ENCODE measurements around the gene FUT7. TPM values are rescaled to one million over a fixed set of nuclear protein-coding genes. Genes with fewer than 3 reads are reported as not detected.

Gene FUT7
- total RNA-seq, 2 experiments from 2014 or later = 0.39 to 0.62 TPM

GRCh38 chr9:136991993-136992818 lies 39.7 kb downstream of the FUT7 start, which contains the start of gene PAXX:
PAXX (plus strand) TSS chr9:136992422; CDS start chr9:136992444, 22 bp downstream.
- Mint-ChIP-seq H3K9me3 (no peaks in the 10 kb centered on the region), H3K36me3 (peaks cover 2% of the 10 kb centered on the region), H3K27me3 (peaks cover 22% of the 10 kb centered on the region), H3K4me1 (peaks cover 17% of the 10 kb centered on the region), H3K4me3 (peak within 1 kb of the TSS; percentile 85), H3K27ac (peak within 1 kb of the TSS; percentile 82)
- POLR2A ChIA-PET = interaction anchor here (0.7 to 2.2 kb wide), 20 partner anchors 8 to 249 kb away, joined by 3 to 19 read pairs (median 6); partner anchors contain the start of genes AJM1, FBXW5, FUT7 and LCNL1
- peak; percentile 81 for ATAC-seq (ENCODE audit: low read depth)
- peak; percentile 99 for DNase-seq

DNA sequence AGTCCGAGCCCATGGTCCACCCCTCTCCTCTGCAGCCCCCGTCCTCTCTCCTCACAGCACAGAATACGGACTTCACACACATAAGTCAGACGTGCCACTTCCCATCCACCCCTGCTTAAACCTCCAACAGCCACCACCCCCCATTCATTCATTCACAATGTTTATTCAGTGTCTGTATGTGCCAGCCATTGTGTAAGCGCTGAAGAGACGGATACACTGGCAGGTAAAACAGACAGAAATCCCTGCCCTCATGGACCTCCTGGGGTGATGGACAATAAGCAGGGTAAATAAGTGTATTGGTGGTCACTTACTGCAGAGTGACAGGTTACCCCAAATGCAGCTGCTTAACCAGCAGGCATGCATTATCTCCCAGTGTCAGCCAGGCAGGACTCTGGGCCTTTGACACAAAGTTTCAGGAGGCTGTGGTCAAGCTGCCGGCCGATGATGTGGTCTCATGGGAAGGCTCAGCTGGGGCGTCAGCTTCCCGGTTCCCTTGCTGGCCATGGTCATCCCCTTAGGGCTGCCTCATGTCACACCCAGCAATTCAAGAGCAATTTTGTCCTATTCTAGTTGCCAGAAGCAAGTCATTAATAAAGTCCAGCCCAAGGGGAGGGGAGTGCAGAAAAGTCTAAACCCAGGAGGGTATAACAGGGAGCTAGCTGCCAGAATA lies 41.5 kb downstream of the FUT7 start:
- POLR2A ChIA-PET = no interaction called here
- ATAC-seq (ENCODE audit: low read depth) (no peak), DNase-seq (no peak)
- H3K27ac Mint-ChIP-seq = no peak overlapping the region
- H3K27me3 Mint-ChIP-seq = peaks cover 31% of the 10 kb centered on the region
- H3K4me1 Mint-ChIP-seq = peaks cover 13% of the 10 kb centered on the region
- H3K36me3 Mint-ChIP-seq = peaks cover 2% of the 10 kb centered on the region
- no peaks in the 10 kb centered on the region for H3K9me3 Mint-ChIP-seq
- peak overlapping the region; percentile 29 for H3K4me3 Mint-ChIP-seq

GRCh38 chr9:136988872-136989271 lies 43.0 kb downstream of the FUT7 start:
- Mint-ChIP-seq H3K4me3 (no peak overlapping the region), H3K36me3 (peaks cover 2% of the 10 kb centered on the region), H3K4me1 (peaks cover 14% of the 10 kb centered on the region), H3K27me3 (peaks cover 39% of the 10 kb centered on the region), H3K27ac (no peak overlapping the region), H3K9me3 (no peaks in the 10 kb centered on the region)
- POLR2A ChIA-PET = no interaction called here
- ATAC-seq (ENCODE audit: low read depth) = no peak
- no peak for DNase-seq

GRCh38 chr9:136985853-136986252 lies 46.0 kb downstream of the FUT7 start:
- no peaks in the 10 kb centered on the region for H3K9me3 Mint-ChIP-seq
- DNase-seq (no peak), ATAC-seq (ENCODE audit: low read depth) (no peak)
- POLR2A ChIA-PET = no interaction called here
- H3K4me1 Mint-ChIP-seq = peaks cover 3% of the 10 kb centered on the region
- no peaks in the 10 kb centered on the region for H3K36me3 Mint-ChIP-seq
- no peak overlapping the region for H3K4me3 Mint-ChIP-seq
- peaks cover 42% of the 10 kb centered on the region for H3K27me3 Mint-ChIP-seq
- no peak overlapping the region for H3K27ac Mint-ChIP-seq

DNA sequence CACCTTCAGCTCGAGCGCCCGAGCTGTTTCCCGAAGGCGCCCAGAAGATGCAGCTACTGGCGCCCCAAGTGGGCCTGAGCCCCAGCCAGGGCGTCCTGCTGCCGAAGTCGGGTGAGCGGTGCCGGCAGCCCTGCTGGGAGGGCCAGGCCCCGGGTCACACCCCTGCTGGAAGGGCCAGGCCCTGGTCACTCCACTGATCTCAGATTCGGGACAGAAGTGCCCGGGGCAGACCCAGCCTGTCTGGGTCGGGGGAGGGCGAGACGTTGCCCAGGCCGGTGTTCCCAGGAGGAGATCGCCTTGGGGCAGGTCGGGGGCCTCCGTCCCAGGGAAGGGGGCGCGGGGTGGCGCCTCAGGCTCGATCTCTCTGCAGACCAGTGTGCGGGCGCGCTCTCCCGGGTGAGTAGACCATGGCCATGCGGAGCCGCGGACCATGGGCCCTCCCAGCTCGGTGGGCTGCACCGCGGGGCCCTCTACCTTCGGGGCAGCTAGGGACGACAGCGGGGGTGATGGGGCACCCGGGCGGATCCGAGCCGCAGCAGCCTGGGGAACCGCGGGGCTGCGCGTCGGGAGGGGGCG lies 46.8 kb downstream of the FUT7 start:
- ATAC-seq (ENCODE audit: low read depth) = peak; percentile 23
- POLR2A ChIA-PET = no interaction called here
- Mint-ChIP-seq H3K4me1 (peaks cover 3% of the 10 kb centered on the region), H3K9me3 (no peaks in the 10 kb centered on the region), H3K4me3 (no peak overlapping the region), H3K36me3 (no peaks in the 10 kb centered on the region), H3K27me3 (peaks cover 41% of the 10 kb centered on the region), H3K27ac (no peak overlapping the region)
- no peak for DNase-seq

DNA sequence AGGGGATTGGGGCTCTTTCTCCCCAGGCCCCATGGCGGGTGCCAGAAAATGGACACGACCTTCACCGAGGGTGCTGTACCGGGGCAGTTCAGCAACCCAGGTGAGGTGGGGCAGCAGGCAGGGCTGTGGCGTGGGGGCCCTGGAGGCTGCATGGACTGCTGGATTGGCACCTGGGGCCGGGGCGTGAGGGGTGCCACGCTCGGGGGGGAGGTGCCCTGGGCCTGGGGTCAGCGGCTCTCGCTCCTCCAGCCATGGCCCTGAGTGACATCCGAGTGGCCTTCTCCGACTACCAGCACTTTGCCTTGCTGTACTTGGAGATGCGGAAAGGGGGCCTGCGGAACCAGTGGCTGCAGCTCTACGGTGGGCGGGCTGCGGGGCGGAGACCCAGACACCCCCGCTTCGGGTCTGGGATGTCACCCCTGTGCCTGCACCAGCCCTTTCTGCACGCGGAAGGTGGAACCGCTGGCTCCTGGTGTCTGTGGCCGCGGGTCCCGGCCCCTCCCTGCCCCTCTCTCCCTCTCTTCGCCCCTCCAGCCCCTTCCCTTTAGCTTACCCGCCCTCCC lies 47.3 kb downstream of the FUT7 start:
- H3K27ac Mint-ChIP-seq = no peak overlapping the region
- H3K36me3 Mint-ChIP-seq = no peaks in the 10 kb centered on the region
- H3K27me3 Mint-ChIP-seq = peaks cover 36% of the 10 kb centered on the region
- no peak overlapping the region for H3K4me3 Mint-ChIP-seq
- no peaks in the 10 kb centered on the region for H3K9me3 Mint-ChIP-seq
- peaks cover 3% of the 10 kb centered on the region for H3K4me1 Mint-ChIP-seq
- POLR2A ChIA-PET = no interaction called here
- DNase-seq (no peak), ATAC-seq (ENCODE audit: low read depth) (no peak)

DNA sequence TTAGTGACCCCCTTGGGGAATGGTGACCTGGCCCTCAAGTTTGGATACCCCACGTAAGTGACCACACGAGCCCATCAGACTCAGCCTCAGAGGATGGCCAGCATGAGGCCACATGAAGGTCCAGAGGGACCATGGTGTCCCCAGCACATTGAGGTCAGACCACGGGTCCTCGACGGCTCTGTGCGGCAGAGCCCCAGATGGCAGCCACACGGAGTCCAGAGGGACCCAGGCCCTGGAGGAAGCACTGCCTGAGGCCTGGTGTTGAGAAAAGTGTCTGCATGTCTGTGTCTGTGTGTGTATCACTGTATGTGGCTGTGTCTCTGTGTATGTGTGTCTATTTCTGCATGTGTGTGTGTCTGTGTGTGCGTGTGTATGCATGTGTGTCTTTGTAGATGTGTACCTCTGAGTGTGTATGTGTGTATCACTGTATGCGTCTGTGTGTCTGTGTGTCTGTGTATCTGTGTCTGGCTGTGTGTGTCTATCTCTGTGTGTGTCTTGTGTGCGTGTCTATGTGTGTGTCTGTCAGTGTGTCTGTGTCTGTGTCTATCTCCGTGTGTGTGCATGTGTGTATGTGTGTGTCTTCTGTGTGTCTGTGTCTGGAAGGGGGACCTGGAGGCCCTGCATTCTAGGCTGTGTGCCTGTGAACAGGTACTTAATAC lies 48.1 kb downstream of the FUT7 start:
- H3K4me1 Mint-ChIP-seq = peaks cover 3% of the 10 kb centered on the region
- H3K36me3 Mint-ChIP-seq = no peaks in the 10 kb centered on the region
- H3K9me3 Mint-ChIP-seq = no peaks in the 10 kb centered on the region
- H3K4me3 Mint-ChIP-seq = no peak overlapping the region
- DNase-seq (no peak), ATAC-seq (ENCODE audit: low read depth) (no peak)
- POLR2A ChIA-PET = no interaction called here
- peaks cover 31% of the 10 kb centered on the region for H3K27me3 Mint-ChIP-seq
- H3K27ac Mint-ChIP-seq = no peak overlapping the region

GRCh38 chr9:136983167-136983566 lies 48.7 kb downstream of the FUT7 start:
- Mint-ChIP-seq H3K27me3 (peaks cover 30% of the 10 kb centered on the region), H3K27ac (no peak overlapping the region)

GRCh38 chr9:136982232-136983051 lies 49.4 kb downstream of the FUT7 start, which contains the start of gene LCNL1:
LCNL1 (plus strand) TSS chr9:136982993; CDS start chr9:136983587, 594 bp downstream.
- ATAC-seq (ENCODE audit: low read depth) (no peak), DNase-seq (no peak)
- Mint-ChIP-seq H3K36me3 (no peaks in the 10 kb centered on the region), H3K9me3 (no peaks in the 10 kb centered on the region), H3K27me3 (peaks cover 25% of the 10 kb centered on the region), H3K4me3 (no peak within 1 kb of the TSS), H3K4me1 (peaks cover 2% of the 10 kb centered on the region), H3K27ac (no peak within 1 kb of the TSS)
- POLR2A ChIA-PET = interaction anchor here (1.1 to 1.6 kb wide), 2 partner anchors 10 to 148 kb away, joined by 5 to 6 read pairs; partner anchors contain the start of gene PAXX

More at GRCh38 chr9:136983167-136983566, 48.7 kb downstream of the FUT7 start:
- no peaks in the 10 kb centered on the region for H3K9me3 Mint-ChIP-seq
- no peaks in the 10 kb centered on the region for H3K36me3 Mint-ChIP-seq
- ATAC-seq (ENCODE audit: low read depth) (no peak), DNase-seq (no peak)
- no peak overlapping the region for H3K4me3 Mint-ChIP-seq
- peaks cover 3% of the 10 kb centered on the region for H3K4me1 Mint-ChIP-seq
- POLR2A ChIA-PET = no interaction called here

- POLR2A ChIA-PET = interaction anchor here (1.1 to 1.6 kb wide), 2 partner anchors 11 to 147 kb away, joined by 5 to 6 read pairs; partner anchors contain the start of gene PAXX
- H3K36me3 Mint-ChIP-seq = no peaks in the 10 kb centered on the region
- H3K27ac Mint-ChIP-seq = no peak overlapping the region
Observed at GRCh38 chr9:136981588-136982231, 50.2 kb downstream of the FUT7 start.

GRCh38 chr9:136980669-136981478 lies 51.0 kb downstream of the FUT7 start:
- H3K4me1 Mint-ChIP-seq = peaks cover 2% of the 10 kb centered on the region
- H3K9me3 Mint-ChIP-seq = no peaks in the 10 kb centered on the region
- H3K4me3 Mint-ChIP-seq = no peak overlapping the region
- H3K27me3 Mint-ChIP-seq = peaks cover 13% of the 10 kb centered on the region
- no peak for ATAC-seq (ENCODE audit: low read depth)
- no peak for DNase-seq
- no peak overlapping the region for H3K27ac Mint-ChIP-seq
- POLR2A ChIA-PET = no interaction called here
- H3K36me3 Mint-ChIP-seq = no peaks in the 10 kb centered on the region

More at GRCh38 chr9:136981588-136982231, 50.2 kb downstream of the FUT7 start:
- DNase-seq = no peak
- no peak for ATAC-seq (ENCODE audit: low read depth)
- Mint-ChIP-seq H3K4me1 (peaks cover 2% of the 10 kb centered on the region), H3K27me3 (peaks cover 20% of the 10 kb centered on the region), H3K4me3 (no peak overlapping the region), H3K9me3 (no peaks in the 10 kb centered on the region)

All from activated naive CD8-positive, alpha-beta T cell treated with anti-CD3 and anti-CD28 coated beads, Interleukin-2, amount 10 ng/mL, durations not matched to agents 7 days and 5 days (primary cell).